HCT116 (cell line): ENCODE measurements around the gene ANAPC7.
"Not testable (repeated sequence)": the region's sequence is repeated elsewhere in the genome, so short reads cannot be mapped to it uniquely, and the experiment has no call there.

Experiments used
- EZH2 ChIP-seq: fragments of 200-600 bp; sonication (generic); IDR thresholded peaks from 2 replicates; pipeline ENCODE4 v1.6.1; 2017; ENCODE audit warnings: antibody characterized with exemption, mixed run types
- POLR2A ChIP-seq: IDR thresholded peaks from 2 replicates; pipeline ENCODE4 v1.7.0; 2011; ENCODE audit warnings: borderline replicate concordance; ENCODE audit not compliant: insufficient read depth, insufficient read length; ENCODE audit errors: extremely low read depth
- TF ChIP-seq, protein P1 (sequence below), 3 experiments: fragments of 200-600 bp in 1 of 3; sonication (generic) in 1 of 3; IDR thresholded peaks in 2 of 3; conservative IDR thresholded peaks in 1 of 3; 2 replicates each; pipeline ENCODE4 v1.5.1; 2012 to 2017; ENCODE audit warnings: low read depth in 2 of 3, low read length in 2 of 3, antibody characterized with exemption in 1 of 3, borderline replicate concordance in 1 of 3, control low read depth in 1 of 3, mild to moderate bottlenecking in 1 of 3, mixed read lengths in 1 of 3, mixed run types in 1 of 3, moderate library complexity in 1 of 3; ENCODE audit not compliant: insufficient read depth in 1 of 3
- TF ChIP-seq, protein P2 (sequence below): IDR thresholded peaks from 2 replicates; pipeline ENCODE4 v1.6.1; 2012; ENCODE audit warnings: low read depth

DNA sequence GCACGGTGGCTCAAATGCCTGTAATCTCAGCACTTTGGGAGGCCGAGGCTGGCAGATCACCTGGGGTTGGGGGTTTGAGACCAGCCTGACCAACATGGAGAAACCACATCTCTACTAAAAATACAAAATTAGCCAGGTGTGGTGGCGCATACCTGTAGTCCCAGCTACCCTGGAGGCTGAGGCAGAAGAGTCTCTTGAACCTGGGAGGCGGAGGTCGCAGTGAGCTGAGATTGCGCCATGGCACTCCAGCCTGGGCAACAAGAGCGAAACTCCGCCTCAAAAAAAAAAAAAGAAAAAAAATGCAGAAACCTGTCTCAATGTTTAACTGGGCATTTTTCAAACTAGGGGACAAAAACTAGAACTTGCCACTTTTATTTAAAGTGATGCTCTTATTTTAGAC lies 63.2 kb downstream of the ANAPC7 start:
- TF ChIP-seq, protein P1, sequence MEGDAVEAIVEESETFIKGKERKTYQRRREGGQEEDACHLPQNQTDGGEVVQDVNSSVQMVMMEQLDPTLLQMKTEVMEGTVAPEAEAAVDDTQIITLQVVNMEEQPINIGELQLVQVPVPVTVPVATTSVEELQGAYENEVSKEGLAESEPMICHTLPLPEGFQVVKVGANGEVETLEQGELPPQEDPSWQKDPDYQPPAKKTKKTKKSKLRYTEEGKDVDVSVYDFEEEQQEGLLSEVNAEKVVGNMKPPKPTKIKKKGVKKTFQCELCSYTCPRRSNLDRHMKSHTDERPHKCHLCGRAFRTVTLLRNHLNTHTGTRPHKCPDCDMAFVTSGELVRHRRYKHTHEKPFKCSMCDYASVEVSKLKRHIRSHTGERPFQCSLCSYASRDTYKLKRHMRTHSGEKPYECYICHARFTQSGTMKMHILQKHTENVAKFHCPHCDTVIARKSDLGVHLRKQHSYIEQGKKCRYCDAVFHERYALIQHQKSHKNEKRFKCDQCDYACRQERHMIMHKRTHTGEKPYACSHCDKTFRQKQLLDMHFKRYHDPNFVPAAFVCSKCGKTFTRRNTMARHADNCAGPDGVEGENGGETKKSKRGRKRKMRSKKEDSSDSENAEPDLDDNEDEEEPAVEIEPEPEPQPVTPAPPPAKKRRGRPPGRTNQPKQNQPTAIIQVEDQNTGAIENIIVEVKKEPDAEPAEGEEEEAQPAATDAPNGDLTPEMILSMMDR (IDR thresholded peaks at IDR 0.05 in 2 of 3, conservative IDR thresholded peaks at IDR 0.05 in 1 of 3; ENCODE audit: borderline replicate concordance in 1 of 3, insufficient read depth in 1 of 3, low read depth in 2 of 3, low read length in 2 of 3) = not testable (repeated sequence)
- TF ChIP-seq EZH2, POLR2A: not testable (repeated sequence)
- TF ChIP-seq, protein P2, sequence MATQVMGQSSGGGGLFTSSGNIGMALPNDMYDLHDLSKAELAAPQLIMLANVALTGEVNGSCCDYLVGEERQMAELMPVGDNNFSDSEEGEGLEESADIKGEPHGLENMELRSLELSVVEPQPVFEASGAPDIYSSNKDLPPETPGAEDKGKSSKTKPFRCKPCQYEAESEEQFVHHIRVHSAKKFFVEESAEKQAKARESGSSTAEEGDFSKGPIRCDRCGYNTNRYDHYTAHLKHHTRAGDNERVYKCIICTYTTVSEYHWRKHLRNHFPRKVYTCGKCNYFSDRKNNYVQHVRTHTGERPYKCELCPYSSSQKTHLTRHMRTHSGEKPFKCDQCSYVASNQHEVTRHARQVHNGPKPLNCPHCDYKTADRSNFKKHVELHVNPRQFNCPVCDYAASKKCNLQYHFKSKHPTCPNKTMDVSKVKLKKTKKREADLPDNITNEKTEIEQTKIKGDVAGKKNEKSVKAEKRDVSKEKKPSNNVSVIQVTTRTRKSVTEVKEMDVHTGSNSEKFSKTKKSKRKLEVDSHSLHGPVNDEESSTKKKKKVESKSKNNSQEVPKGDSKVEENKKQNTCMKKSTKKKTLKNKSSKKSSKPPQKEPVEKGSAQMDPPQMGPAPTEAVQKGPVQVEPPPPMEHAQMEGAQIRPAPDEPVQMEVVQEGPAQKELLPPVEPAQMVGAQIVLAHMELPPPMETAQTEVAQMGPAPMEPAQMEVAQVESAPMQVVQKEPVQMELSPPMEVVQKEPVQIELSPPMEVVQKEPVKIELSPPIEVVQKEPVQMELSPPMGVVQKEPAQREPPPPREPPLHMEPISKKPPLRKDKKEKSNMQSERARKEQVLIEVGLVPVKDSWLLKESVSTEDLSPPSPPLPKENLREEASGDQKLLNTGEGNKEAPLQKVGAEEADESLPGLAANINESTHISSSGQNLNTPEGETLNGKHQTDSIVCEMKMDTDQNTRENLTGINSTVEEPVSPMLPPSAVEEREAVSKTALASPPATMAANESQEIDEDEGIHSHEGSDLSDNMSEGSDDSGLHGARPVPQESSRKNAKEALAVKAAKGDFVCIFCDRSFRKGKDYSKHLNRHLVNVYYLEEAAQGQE = not testable (repeated sequence)
